Prostate gland (tissue), 2 donors: ENCODE results near the gene ANKRD55.

ENCODE experiments used
- CTCF ChIP-seq, 4 experiments: fragments of 200-600 bp in 2 of 4; fragments of 450-650 bp in 2 of 4; sonication (generic) in 2 of 4; IDR thresholded peaks; 1 replicate in 3 of 4; 2 replicates in 1 of 4; pipeline ENCODE4 v1.5.1; 2016 to 2019; ENCODE audit warnings: antibody characterized with exemption in 4 of 4, mild to moderate bottlenecking in 2 of 4, moderate library complexity in 2 of 4
- POLR2A ChIP-seq: fragments of 450-650 bp; IDR thresholded peaks from one replicate; pipeline ENCODE4 v1.6.1; 2016; ENCODE audit warnings: antibody characterized with exemption, mild to moderate bottlenecking

GRCh38 chr5:56130664-56131063, 102.5 kb downstream of the ANKRD55 start:
- no peak for TF ChIP-seq POLR2A
- no peak for TF ChIP-seq CTCF (IDR thresholded peaks at IDR 0.05)
